Left ventricle myocardium inferior (tissue), 1 donor: ENCODE data around the gene ZNF181. TPM values are rescaled to one million over a fixed set of nuclear protein-coding genes. Genes with fewer than 3 reads are reported as not detected.
"Not testable (repeated sequence)": the region's sequence is repeated elsewhere in the genome, so short reads cannot be mapped to it uniquely, and the experiment has no call there.

Source experiments
- DNase-seq: peaks from one replicate; pipeline ENCODE4 v3.0.0-alpha.2; 2020
- H3K27ac ChIP-seq: fragments of 200-600 bp; replicated peaks from 2 replicates; pipeline ENCODE4 v1.8.0; 2021
- H3K27me3 ChIP-seq: fragments of 200-600 bp; 2 replicates; pipeline ENCODE4 v1.8.0; 2021; ENCODE audit warnings: low read depth
- H3K36me3 ChIP-seq: fragments of 200-600 bp; 2 replicates; pipeline ENCODE4 v1.8.0; 2021
- H3K4me1 ChIP-seq: fragments of 200-600 bp; 2 replicates; pipeline ENCODE4 v1.8.0; 2021
- H3K4me3 ChIP-seq: fragments of 200-600 bp; 2 replicates; pipeline ENCODE4 v1.8.0; 2021; ENCODE audit warnings: mild to moderate bottlenecking, moderate library complexity
- H3K9me3 ChIP-seq: fragments of 200-600 bp; replicated peaks from 2 replicates; pipeline ENCODE4 v1.8.0; 2021
- intact Hi-C: fragments of 100-400 bp; cut with micrococcal nuclease; formaldehyde crosslinking; loops from one replicate; pipeline ENCODE4 v1.11.0; 2022
- long read RNA-seq: library from polyadenylated mRNA; unstranded; transcript quantifications from one replicate; pipeline ENCODE4 v2.0.0, GENCODE V29; 2021
- total RNA-seq: library from RNA; stranded (reverse); fragmentation: NEBNext Ultra II Directional; extraction: Animal tissue kit (Norgen Biotek cat#: 25700); gene quantifications from one replicate; pipeline ENCODE4 v1.2.1, GENCODE V29; 2021
- TF ChIP-seq, protein P1 (sequence below): fragments of 200-600 bp; IDR thresholded peaks from 2 replicates; pipeline ENCODE4 v1.8.0; 2021; ENCODE audit warnings: antibody characterized with exemption, mild to moderate bottlenecking, borderline replicate concordance
- donor health status: DM: no; HTN: yes; CAD: no; lungs with severe emphysema.

The ZNF181 gene
- total RNA-seq: 23.3 TPM
- long read RNA-seq, full-length matches to known transcripts: 7 of 64 reads
- long read RNA-seq, partial matches to known transcripts: 1 of 64 reads
- long read RNA-seq, other reads (novel, unspliced or antisense): 56 of 64 reads

DNA sequence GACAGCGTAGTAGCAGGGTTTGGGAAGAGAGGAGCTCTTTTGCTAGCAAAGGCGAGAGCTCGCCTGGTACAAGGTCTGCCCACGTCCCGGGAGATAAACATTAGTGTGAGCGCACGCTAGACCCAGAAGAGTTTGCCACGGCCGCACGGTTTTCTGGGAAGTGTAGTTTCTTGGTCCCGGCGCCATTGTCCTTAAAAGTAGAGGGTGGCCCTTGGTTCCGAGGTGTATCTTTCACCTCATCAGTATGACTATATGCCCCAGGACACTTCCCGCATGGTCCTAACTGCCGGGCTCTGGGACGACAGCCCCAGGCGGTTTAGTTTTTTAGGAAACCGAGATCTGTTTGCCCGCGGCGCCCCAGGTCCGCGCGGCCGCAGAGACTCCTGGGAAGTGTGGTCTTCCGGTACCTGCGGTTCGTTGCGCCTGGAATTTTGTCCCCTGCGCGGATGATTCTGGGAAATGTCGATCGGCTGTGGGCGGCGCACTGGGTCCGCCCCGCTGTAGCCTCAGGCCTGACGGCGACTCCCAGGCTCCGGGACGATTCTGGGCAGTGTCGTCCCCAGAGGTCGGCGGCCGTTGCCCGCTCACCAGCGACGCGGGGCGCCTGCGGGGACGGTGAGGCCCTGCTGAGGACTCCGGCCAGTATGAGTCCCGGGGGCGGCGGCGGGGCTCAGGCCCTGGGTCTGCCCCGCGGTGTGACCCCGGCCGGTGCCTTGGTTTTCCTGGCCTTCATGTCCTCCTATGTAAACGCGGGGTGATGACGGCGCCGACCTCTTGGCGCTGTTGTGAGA lies at the start of gene ZNF181:
ZNF181 (plus strand) TSS at position 498 of the 791 bp plus-strand sequence. CDS start 795 bp downstream, outside the sequence.
- Histone ChIP-seq H3K4me3 (peak within 1 kb of the TSS; percentile 92), H3K27ac (peak within 1 kb of the TSS; percentile 100), H3K36me3 (peaks cover 38% of the 10 kb centered on the region), H3K9me3 (peaks cover 23% of the 10 kb centered on the region), H3K4me1 (peaks cover 56% of the 10 kb centered on the region), H3K27me3 (no peaks in the 10 kb centered on the region)
- DNase-seq: peak; percentile 90
- TF ChIP-seq, protein P1, sequence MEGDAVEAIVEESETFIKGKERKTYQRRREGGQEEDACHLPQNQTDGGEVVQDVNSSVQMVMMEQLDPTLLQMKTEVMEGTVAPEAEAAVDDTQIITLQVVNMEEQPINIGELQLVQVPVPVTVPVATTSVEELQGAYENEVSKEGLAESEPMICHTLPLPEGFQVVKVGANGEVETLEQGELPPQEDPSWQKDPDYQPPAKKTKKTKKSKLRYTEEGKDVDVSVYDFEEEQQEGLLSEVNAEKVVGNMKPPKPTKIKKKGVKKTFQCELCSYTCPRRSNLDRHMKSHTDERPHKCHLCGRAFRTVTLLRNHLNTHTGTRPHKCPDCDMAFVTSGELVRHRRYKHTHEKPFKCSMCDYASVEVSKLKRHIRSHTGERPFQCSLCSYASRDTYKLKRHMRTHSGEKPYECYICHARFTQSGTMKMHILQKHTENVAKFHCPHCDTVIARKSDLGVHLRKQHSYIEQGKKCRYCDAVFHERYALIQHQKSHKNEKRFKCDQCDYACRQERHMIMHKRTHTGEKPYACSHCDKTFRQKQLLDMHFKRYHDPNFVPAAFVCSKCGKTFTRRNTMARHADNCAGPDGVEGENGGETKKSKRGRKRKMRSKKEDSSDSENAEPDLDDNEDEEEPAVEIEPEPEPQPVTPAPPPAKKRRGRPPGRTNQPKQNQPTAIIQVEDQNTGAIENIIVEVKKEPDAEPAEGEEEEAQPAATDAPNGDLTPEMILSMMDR: no peak
- intact Hi-C loops: no loop called here

- H3K4me1 ChIP-seq, H3K27ac ChIP-seq, intact Hi-C loops, H3K4me3 ChIP-seq, H3K27me3 ChIP-seq, DNase-seq: not testable (repeated sequence)
- peaks cover 55% of the 10 kb centered on the region for H3K36me3 ChIP-seq
- peaks cover 76% of the 10 kb centered on the region for H3K9me3 ChIP-seq
Observed at GRCh38 chr19:34685266-34685665, 48.8 kb upstream of the ZNF181 start.

- no peak overlapping the region for H3K4me3 ChIP-seq
- H3K27me3 ChIP-seq: no peaks in the 10 kb centered on the region
- intact Hi-C loops: no loop called here
- H3K36me3 ChIP-seq: peaks cover 43% of the 10 kb centered on the region
- no peak overlapping the region for H3K27ac ChIP-seq
- TF ChIP-seq, protein P1: no peak
- H3K4me1 ChIP-seq: no peaks in the 10 kb centered on the region
- no peak for DNase-seq
- H3K9me3 ChIP-seq: peaks cover 64% of the 10 kb centered on the region
Observed at GRCh38 chr19:34686455-34686854, 47.6 kb upstream of the ZNF181 start.

DNA sequence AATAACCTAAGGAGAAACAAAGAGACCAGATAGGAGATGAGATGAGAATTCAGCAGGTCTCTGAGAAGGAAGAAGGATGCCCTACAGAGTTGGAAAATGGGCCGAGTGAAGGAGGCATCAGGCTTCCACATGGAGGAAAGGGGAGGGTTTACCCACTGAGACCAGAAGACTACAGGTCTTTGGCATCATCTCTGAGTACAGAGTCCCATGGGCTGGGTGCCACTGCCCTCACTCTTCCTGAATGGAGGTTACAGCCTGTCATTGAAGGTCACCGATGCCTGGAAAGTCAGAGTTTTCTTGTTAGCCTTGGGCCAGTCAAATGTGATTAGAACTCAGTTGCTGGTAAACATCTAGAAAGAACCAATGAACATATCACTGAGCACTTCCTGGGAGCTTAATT lies 46.7 kb upstream of the ZNF181 start:
- intact Hi-C loops: no loop called here
- Histone ChIP-seq H3K27ac (no peak overlapping the region), H3K36me3 (peaks cover 34% of the 10 kb centered on the region), H3K27me3 (no peaks in the 10 kb centered on the region), H3K4me1 (no peaks in the 10 kb centered on the region), H3K9me3 (peaks cover 55% of the 10 kb centered on the region), H3K4me3 (no peak overlapping the region)
- TF ChIP-seq, protein P1: no peak
- no peak for DNase-seq

GRCh38 chr19:34688592-34688991 lies 45.5 kb upstream of the ZNF181 start:
- DNase-seq: no peak
- Histone ChIP-seq H3K27me3 (no peaks in the 10 kb centered on the region), H3K36me3 (peaks cover 22% of the 10 kb centered on the region), H3K27ac (no peak overlapping the region), H3K4me1 (no peaks in the 10 kb centered on the region), H3K9me3 (peaks cover 42% of the 10 kb centered on the region), H3K4me3 (no peak overlapping the region)
- intact Hi-C loops: no loop called here
- TF ChIP-seq, protein P1: no peak

- no peak overlapping the region for H3K27ac ChIP-seq
- no peaks in the 10 kb centered on the region for H3K27me3 ChIP-seq
- intact Hi-C loops: no loop called here
- TF ChIP-seq, protein P1: no peak
- H3K4me3 ChIP-seq: no peak overlapping the region
- peaks cover 4% of the 10 kb centered on the region for H3K36me3 ChIP-seq
- peaks cover 25% of the 10 kb centered on the region for H3K9me3 ChIP-seq
- no peak for DNase-seq
- no peaks in the 10 kb centered on the region for H3K4me1 ChIP-seq
Observed at GRCh38 chr19:34690372-34690771, 43.7 kb upstream of the ZNF181 start.
